Astrocyte of the spinal cord (primary cell): Measurements from ENCODE around the gene KLHL26.

Experiments used
- DNase-seq: peaks from one replicate; pipeline ENCODE4 v3.0.0; 2011; ENCODE audit warnings: low read depth, low spot score
- H3K4me3 ChIP-seq: 2 replicates; pipeline ENCODE4 v1.5.1; 2011; ENCODE audit warnings: low read depth, mild to moderate bottlenecking, low read length, moderate library complexity
- CTCF ChIP-seq: IDR thresholded peaks from 2 replicates; pipeline ENCODE4 v1.5.1; 2012; ENCODE audit warnings: low read depth, mild to moderate bottlenecking, low read length, inconsistent platforms
- in situ Hi-C: cut with HindIII; loops from 2 replicates; pipeline ENCODE4 v1.10.0; 2017; ENCODE audit warnings: low sequenced_read_pairs

KLHL26 gene

GRCh38 chr19:18617562-18617961 is 19.3 kb upstream of the KLHL26 start:
- in situ Hi-C loops: no loop called here
- no peak overlapping the region for H3K4me3 ChIP-seq
- TF ChIP-seq CTCF: no peak
- DNase-seq: no peak

GRCh38 chr19:18618236-18618635 is 18.6 kb upstream of the KLHL26 start:
- DNase-seq: no peak
- TF ChIP-seq CTCF: no peak
- no peak overlapping the region for H3K4me3 ChIP-seq
- in situ Hi-C loops: no loop called here

GRCh38 chr19:18620311-18620710 is 16.5 kb upstream of the KLHL26 start:
- no peak overlapping the region for H3K4me3 ChIP-seq
- TF ChIP-seq CTCF: no peak
- no peak for DNase-seq
- in situ Hi-C loops: no loop called here

GRCh38 chr19:18620902-18621301 is 15.9 kb upstream of the KLHL26 start:
- in situ Hi-C loops: no loop called here
- DNase-seq: no peak
- H3K4me3 ChIP-seq: no peak overlapping the region
- TF ChIP-seq CTCF: no peak

- in situ Hi-C loops: no loop called here
- H3K4me3 ChIP-seq: no peak overlapping the region
- DNase-seq: no peak
- TF ChIP-seq CTCF: no peak
These were observed 9.9 kb upstream of the KLHL26 start for GRCh38 chr19:18626906-18627305.

- DNase-seq: no peak
- in situ Hi-C loops: no loop called here
- no peak for TF ChIP-seq CTCF
- no peak overlapping the region for H3K4me3 ChIP-seq
These were observed 7.4 kb upstream of the KLHL26 start for GRCh38 chr19:18629166-18630088.
